GM21786 (cell line): ENCODE results near the gene PSMD2.
A peak's percentile ranks its signal among the peaks of the same experiment; 100 is the strongest.

Source experiments
- ATAC-seq: cut with Tn5 transposase; IDR thresholded peaks from one replicate; pipeline ENCODE4 v1.9.1; 2021; ENCODE audit not compliant: unreplicated experiment

Gene PSMD2

GRCh38 chr3:184277366-184277765 is 21.7 kb upstream of the PSMD2 start:
- no peak for ATAC-seq

- no peak for ATAC-seq
Observed at GRCh38 chr3:184282941-184283340, 16.1 kb upstream of the PSMD2 start.

GRCh38 chr3:184283681-184284080 is 15.4 kb upstream of the PSMD2 start:
- ATAC-seq, result no peak

GRCh38 chr3:184284696-184285095 is 14.3 kb upstream of the PSMD2 start:
- no peak for ATAC-seq

- peak; percentile 45 for ATAC-seq
Observed at GRCh38 chr3:184289426-184289938, 9.6 kb upstream of the PSMD2 start.

- no peak for ATAC-seq
Observed at GRCh38 chr3:184290331-184290730, 8.7 kb upstream of the PSMD2 start.

- ATAC-seq, result no peak
Observed at GRCh38 chr3:184291044-184291737, 7.8 kb upstream of the PSMD2 start.

GRCh38 chr3:184291738-184292445 is 7.1 kb upstream of the PSMD2 start:
- ATAC-seq, result no peak

GRCh38 chr3:184295771-184296170 is 3.3 kb upstream of the PSMD2 start:
- ATAC-seq, result no peak

- ATAC-seq, result no peak
Observed at GRCh38 chr3:184296616-184297015, 2.4 kb upstream of the PSMD2 start.

GRCh38 chr3:184299488-184300377 is 692 bp downstream of the PSMD2 start:
- ATAC-seq, result no peak

GRCh38 chr3:184300378-184300720 is 1.3 kb downstream of the PSMD2 start:
- ATAC-seq, result no peak

GRCh38 chr3:184305577-184305976 is 6.5 kb downstream of the PSMD2 start:
- no peak for ATAC-seq

- no peak for ATAC-seq
Observed at GRCh38 chr3:184306341-184306972, 7.4 kb downstream of the PSMD2 start.

GRCh38 chr3:184307915-184308314 is 8.9 kb downstream of the PSMD2 start:
- no peak for ATAC-seq

- ATAC-seq, result no peak
Observed at GRCh38 chr3:184308744-184309143, 9.7 kb downstream of the PSMD2 start.

GRCh38 chr3:184311633-184312032 is 12.6 kb downstream of the PSMD2 start:
- ATAC-seq, result no peak

GRCh38 chr3:184314363-184314699 is 15.3 kb downstream of the PSMD2 start, which contains the start of gene EIF4G1:
EIF4G1 (plus strand) TSS chr3:184314606; CDS start chr3:184315797, 1,191 bp downstream.
- ATAC-seq, result peak; percentile 88

- peak; percentile 30 for ATAC-seq
Observed at GRCh38 chr3:184314700-184315542, 15.9 kb downstream of the PSMD2 start.

- peak; percentile 12 for ATAC-seq
Observed at GRCh38 chr3:184315543-184315867, 16.5 kb downstream of the PSMD2 start.
